Spinal cord (tissue), 10 donors: ENCODE measurements around the gene ANKS3. TPM values are rescaled to one million over a fixed set of nuclear protein-coding genes. Genes with fewer than 3 reads are reported as not detected.
A peak's percentile ranks its signal among the peaks of the same experiment; 100 is the strongest.

Experiments
- DNase-seq, 6 donors: peaks; one replicate each; pipeline versions ENCODE4 v3.0.0 to v3.0.0-alpha.2; 2013 to 2015; ENCODE audit warnings: low spot score in 6 of 6, low read depth in 4 of 6
- H3K27ac ChIP-seq: one replicate; pipeline ENCODE4 v1.5.1; 2013; ENCODE audit warnings: low read depth, low read length, control low read depth
- H3K27me3 ChIP-seq: one replicate; pipeline ENCODE4 v1.6.1; 2013; ENCODE audit warnings: low read length; ENCODE audit not compliant: control insufficient read depth, insufficient read depth
- H3K36me3 ChIP-seq: one replicate; pipeline ENCODE4 v1.6.1; 2013; ENCODE audit warnings: low read length; ENCODE audit not compliant: control insufficient read depth, insufficient read depth
- H3K4me1 ChIP-seq: one replicate; pipeline ENCODE4 v1.6.1; 2013; ENCODE audit warnings: low read length; ENCODE audit not compliant: control insufficient read depth, insufficient read depth
- H3K4me3 ChIP-seq: one replicate; pipeline ENCODE4 v1.5.1; 2013; ENCODE audit warnings: low read depth, low read length, control low read depth
- H3K9me3 ChIP-seq: one replicate; pipeline ENCODE4 v1.6.1; 2013; ENCODE audit warnings: low read length; ENCODE audit not compliant: control insufficient read depth, insufficient read depth
- WGBS: methylation state at CpG from one replicate; pipeline ENCODE4 v1.1.5; 2013; ENCODE audit warnings: missing lambda C conversion rate; ENCODE audit not compliant: insufficient coverage; 5-methylcytosine and 5-hydroxymethylcytosine counted together
- polyA plus RNA-seq, 2 donors: library from polyadenylated mRNA; unstranded; fragments of 120-200 nt; gene quantifications; one replicate each; pipeline ENCODE4 v1.2.1, GENCODE V29; 2013; ENCODE audit not compliant: insufficient read length in 2 of 2
- total RNA-seq, 2 donors: library from RNA; depleted of rRNA in 1 of 2; stranded (reverse); fragments of 120-200 nt in 1 of 2; fragments of >200 nt in 1 of 2; gene quantifications; one replicate each; pipeline versions ENCODE4 v1.2.3 to v1.2.4, GENCODE V29; 2013 to 2014
- donor health status: healthy.

The ANKS3 gene
- total and polyA plus RNA-seq, 4 donors: 20.2 to 48.1 (median 29.3) TPM

- WGBS: 23% methylated on average over 5 of the region's 17 CpGs
- Histone ChIP-seq H3K4me1 (peaks cover 17% of the 10 kb centered on the region), H3K9me3 (no peaks in the 10 kb centered on the region), H3K27me3 (no peaks in the 10 kb centered on the region), H3K27ac (no peak overlapping the region), H3K4me3 (peak overlapping the region; percentile 80), H3K36me3 (peaks cover 20% of the 10 kb centered on the region)
- peak in 1 of 6 donors; percentile 2 for DNase-seq
Observed at GRCh38 chr16:4733211-4733742, 794 bp downstream of the ANKS3 start.

- H3K4me1 ChIP-seq: peaks cover 6% of the 10 kb centered on the region
- no peaks in the 10 kb centered on the region for H3K27me3 ChIP-seq
- no peak overlapping the region for H3K27ac ChIP-seq
- H3K9me3 ChIP-seq: no peaks in the 10 kb centered on the region
- no peak overlapping the region for H3K4me3 ChIP-seq
- no peak for DNase-seq
- peaks cover 44% of the 10 kb centered on the region for H3K36me3 ChIP-seq
- WGBS: 96% methylated on average over 13 of the region's 15 CpGs
Observed at GRCh38 chr16:4729876-4730275, 4.2 kb downstream of the ANKS3 start.

- Histone ChIP-seq H3K4me1 (peaks cover 5% of the 10 kb centered on the region), H3K27me3 (no peaks in the 10 kb centered on the region), H3K36me3 (peaks cover 46% of the 10 kb centered on the region), H3K9me3 (no peaks in the 10 kb centered on the region), H3K4me3 (no peak overlapping the region), H3K27ac (no peak overlapping the region)
- no peak for DNase-seq
- 96% methylated on average over 4 of the region's 8 CpGs for WGBS
Observed at GRCh38 chr16:4728676-4729075, 5.4 kb downstream of the ANKS3 start.

GRCh38 chr16:4726616-4727015 lies 7.5 kb downstream of the ANKS3 start:
- no peak for DNase-seq
- 94% methylated on average over 18 of the region's 18 CpGs for WGBS
- H3K4me1 ChIP-seq: no peaks in the 10 kb centered on the region

GRCh38 chr16:4724661-4725270 lies 9.3 kb downstream of the ANKS3 start:
- DNase-seq: no peak
- no peak overlapping the region for H3K27ac ChIP-seq
- H3K27me3 ChIP-seq: no peaks in the 10 kb centered on the region
- H3K9me3 ChIP-seq: no peaks in the 10 kb centered on the region
- no peaks in the 10 kb centered on the region for H3K4me1 ChIP-seq
- H3K36me3 ChIP-seq: peaks cover 54% of the 10 kb centered on the region
- WGBS: 94% methylated on average over 10 of the region's 11 CpGs
- no peak overlapping the region for H3K4me3 ChIP-seq

More at GRCh38 chr16:4726616-4727015, 7.5 kb downstream of the ANKS3 start:
- no peak overlapping the region for H3K27ac ChIP-seq
- H3K4me3 ChIP-seq: no peak overlapping the region
- H3K9me3 ChIP-seq: no peaks in the 10 kb centered on the region
- no peaks in the 10 kb centered on the region for H3K27me3 ChIP-seq
- peaks cover 56% of the 10 kb centered on the region for H3K36me3 ChIP-seq

- DNase-seq: no peak
- WGBS: 90% methylated on average over 10 of the region's 14 CpGs
- H3K36me3 ChIP-seq: peaks cover 55% of the 10 kb centered on the region
- H3K27ac ChIP-seq: no peak overlapping the region
- no peak overlapping the region for H3K4me3 ChIP-seq
- no peaks in the 10 kb centered on the region for H3K27me3 ChIP-seq
- H3K4me1 ChIP-seq: no peaks in the 10 kb centered on the region
- no peaks in the 10 kb centered on the region for H3K9me3 ChIP-seq
Observed at GRCh38 chr16:4723071-4723767, 10.9 kb downstream of the ANKS3 start.

- Histone ChIP-seq H3K9me3 (no peaks in the 10 kb centered on the region), H3K27ac (no peak overlapping the region), H3K4me1 (no peaks in the 10 kb centered on the region), H3K27me3 (no peaks in the 10 kb centered on the region), H3K36me3 (peaks cover 63% of the 10 kb centered on the region), H3K4me3 (no peak overlapping the region)
- DNase-seq: no peak
- WGBS: 64% methylated on average over 3 of the region's 5 CpGs
Observed at GRCh38 chr16:4718466-4718865, 15.6 kb downstream of the ANKS3 start.

- peaks cover 65% of the 10 kb centered on the region for H3K36me3 ChIP-seq
- WGBS: no CpG with 5 or more reads among the region's 2 CpGs
- H3K27ac ChIP-seq: no peak overlapping the region
- no peaks in the 10 kb centered on the region for H3K9me3 ChIP-seq
- H3K4me3 ChIP-seq: no peak overlapping the region
- DNase-seq: no peak
- no peaks in the 10 kb centered on the region for H3K27me3 ChIP-seq
- H3K4me1 ChIP-seq: no peaks in the 10 kb centered on the region
Observed at GRCh38 chr16:4714996-4715395, 19.1 kb downstream of the ANKS3 start.

- Histone ChIP-seq H3K4me3 (no peak overlapping the region), H3K9me3 (no peaks in the 10 kb centered on the region), H3K36me3 (peaks cover 67% of the 10 kb centered on the region), H3K4me1 (no peaks in the 10 kb centered on the region), H3K27me3 (no peaks in the 10 kb centered on the region), H3K27ac (no peak overlapping the region)
- no peak for DNase-seq
- 80% methylated on average over 15 of the region's 18 CpGs for WGBS
Observed at GRCh38 chr16:4713663-4714501, 20.2 kb downstream of the ANKS3 start.
